ENCODE results near the gene CERS5.

Gene CERS5

DNA sequence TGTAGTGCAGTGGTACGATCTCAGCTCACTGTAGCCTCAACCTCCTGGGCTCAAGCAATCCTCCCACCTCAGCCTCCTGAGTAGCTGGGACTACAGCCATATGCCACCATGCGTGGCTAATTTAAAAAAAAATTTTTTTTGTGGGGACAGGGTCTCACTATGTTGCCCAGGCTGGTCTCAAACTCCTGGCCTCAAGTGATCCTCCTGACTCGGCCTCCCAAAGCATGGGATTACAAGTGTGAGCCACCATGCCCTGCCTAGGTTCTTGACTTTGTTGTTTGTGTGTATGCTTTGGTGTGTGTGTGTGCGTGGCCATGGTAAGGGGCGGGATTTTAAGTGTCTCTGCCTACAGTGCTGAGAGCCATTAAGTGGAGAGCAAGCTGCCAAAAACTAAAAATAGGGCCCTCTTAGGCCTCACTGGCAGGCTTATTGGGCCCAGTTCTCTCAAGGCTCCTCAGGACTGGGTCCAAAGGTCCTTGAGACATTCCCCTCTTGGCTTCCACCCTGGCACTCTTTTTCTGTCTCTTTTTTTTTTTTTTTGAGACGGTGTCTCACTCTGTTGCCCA lies 50.0 kb downstream of the CERS5 start:
- no peak overlapping the region for H3K27ac ChIP-seq
- H3K4me3 ChIP-seq: no peak overlapping the region
- H3K9ac ChIP-seq (ENCODE audit: insufficient read length): no peak overlapping the region
- no peaks in the 10 kb centered on the region for H3K9me3 ChIP-seq (ENCODE audit: low read depth, low read length)
- DNase-seq (ENCODE audit: low read depth, low spot score): no peak
- TF ChIP-seq FOXP2 (optimal IDR thresholded peaks at IDR 0.05; ENCODE audit: control extremely low read depth, extremely low read length, insufficient read depth) (no peak), EZH2 (IDR thresholded peaks at IDR 0.05) (no peak), POLR2AphosphoS5 (IDR thresholded peaks at IDR 0.05; ENCODE audit: borderline replicate concordance, low read depth, low read length) (no peak)
- no peaks in the 10 kb centered on the region; the same call in 1 of the 2 replicates for H3K36me3 ChIP-seq (ENCODE audit: insufficient read depth, low read length)

GRCh38 chr12:50112456-50113218 lies 54.5 kb downstream of the CERS5 start:
- no peaks in the 10 kb centered on the region for H3K36me3 ChIP-seq (ENCODE audit: insufficient read depth, low read length)
- DNase-seq (ENCODE audit: low read depth, low spot score): no peak
- H3K9me3 ChIP-seq (ENCODE audit: low read depth, low read length): no peaks in the 10 kb centered on the region
- TF ChIP-seq EZH2 (IDR thresholded peaks at IDR 0.05) (no peak), FOXP2 (optimal IDR thresholded peaks at IDR 0.05; ENCODE audit: control extremely low read depth, extremely low read length, insufficient read depth) (no peak), POLR2AphosphoS5 (IDR thresholded peaks at IDR 0.05; ENCODE audit: borderline replicate concordance, low read depth, low read length) (no peak)
- peak overlapping the region; percentile 88 for H3K9ac ChIP-seq (ENCODE audit: insufficient read length)
- peak overlapping the region; percentile 67 for H3K27ac ChIP-seq
- H3K4me3 ChIP-seq: peak overlapping the region; percentile 100

- peak within 1 kb of the TSS; percentile 88 for H3K9ac ChIP-seq (ENCODE audit: insufficient read length)
- TF ChIP-seq EZH2 (IDR thresholded peaks at IDR 0.05): no peak
- TF ChIP-seq FOXP2 (optimal IDR thresholded peaks at IDR 0.05; ENCODE audit: control extremely low read depth, extremely low read length, insufficient read depth): peak; percentile 37
- peak; percentile 85 for TF ChIP-seq POLR2AphosphoS5 (IDR thresholded peaks at IDR 0.05; ENCODE audit: borderline replicate concordance, low read depth, low read length)
- no peaks in the 10 kb centered on the region for H3K36me3 ChIP-seq (ENCODE audit: insufficient read depth, low read length)
- H3K27ac ChIP-seq: peak within 1 kb of the TSS; percentile 85
- H3K4me3 ChIP-seq: peak within 1 kb of the TSS; percentile 100
- no peaks in the 10 kb centered on the region for H3K9me3 ChIP-seq (ENCODE audit: low read depth, low read length)
- peak; percentile 95 for DNase-seq (ENCODE audit: low read depth, low spot score)
These were observed 55.3 kb downstream of the CERS5 start, which contains the start of gene COX14 for GRCh38 chr12:50111693-50112455. TSS of gene COX14 (plus strand) at chr12:50112236. CDS start at chr12:50120044, 7,808 bp downstream.

DNA sequence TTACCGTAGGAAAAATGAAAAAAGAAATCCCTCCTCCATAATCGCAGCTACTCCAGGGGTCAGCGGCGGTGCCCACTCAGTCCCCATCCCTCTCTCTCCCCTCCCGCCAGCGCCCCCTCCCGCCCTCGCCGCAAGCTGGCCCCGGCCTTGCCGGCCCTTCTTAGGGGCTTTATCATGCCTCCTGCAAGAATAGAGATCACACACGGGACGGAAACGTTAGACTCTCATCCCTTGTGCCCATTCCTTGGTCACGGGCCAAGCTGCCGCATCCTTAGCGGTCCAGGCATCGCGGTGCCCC lies 55.8 kb downstream of the CERS5 start:
- TF ChIP-seq EZH2 (IDR thresholded peaks at IDR 0.05): no peak
- TF ChIP-seq FOXP2 (optimal IDR thresholded peaks at IDR 0.05; ENCODE audit: control extremely low read depth, extremely low read length, insufficient read depth): no peak
- TF ChIP-seq POLR2AphosphoS5 (IDR thresholded peaks at IDR 0.05; ENCODE audit: borderline replicate concordance, low read depth, low read length): no peak
- Histone ChIP-seq H3K9ac (ENCODE audit: insufficient read length) (no peak overlapping the region), H3K9me3 (ENCODE audit: low read depth, low read length) (no peaks in the 10 kb centered on the region), H3K27ac (peak overlapping the region; percentile 85), H3K4me3 (peak overlapping the region; percentile 60), H3K36me3 (ENCODE audit: insufficient read depth, low read length) (no peaks in the 10 kb centered on the region)
- no peak for DNase-seq (ENCODE audit: low read depth, low spot score)

- H3K27ac ChIP-seq: peak overlapping the region; percentile 85
- no peaks in the 10 kb centered on the region for H3K9me3 ChIP-seq (ENCODE audit: low read depth, low read length)
- H3K9ac ChIP-seq (ENCODE audit: insufficient read length): no peak overlapping the region
- DNase-seq (ENCODE audit: low read depth, low spot score): no peak
- H3K4me3 ChIP-seq: peak overlapping the region; percentile 60
- no peaks in the 10 kb centered on the region for H3K36me3 ChIP-seq (ENCODE audit: insufficient read depth, low read length)
- TF ChIP-seq FOXP2 (optimal IDR thresholded peaks at IDR 0.05; ENCODE audit: control extremely low read depth, extremely low read length, insufficient read depth) (no peak), POLR2AphosphoS5 (IDR thresholded peaks at IDR 0.05; ENCODE audit: borderline replicate concordance, low read depth, low read length) (no peak), EZH2 (IDR thresholded peaks at IDR 0.05) (no peak)
These were observed 56.3 kb downstream of the CERS5 start for GRCh38 chr12:50110762-50111351.

- Histone ChIP-seq H3K9ac (ENCODE audit: insufficient read length) (peak overlapping the region; percentile 13), H3K9me3 (ENCODE audit: low read depth, low read length) (no peaks in the 10 kb centered on the region), H3K36me3 (ENCODE audit: insufficient read depth, low read length) (no peaks in the 10 kb centered on the region), H3K27ac (peak overlapping the region; percentile 85), H3K4me3 (peak overlapping the region; percentile 60)
- TF ChIP-seq FOXP2 (optimal IDR thresholded peaks at IDR 0.05; ENCODE audit: control extremely low read depth, extremely low read length, insufficient read depth) (no peak), POLR2AphosphoS5 (IDR thresholded peaks at IDR 0.05; ENCODE audit: borderline replicate concordance, low read depth, low read length) (no peak; the same call in 1 of the 2 replicates), EZH2 (IDR thresholded peaks at IDR 0.05) (no peak)
- no peak for DNase-seq (ENCODE audit: low read depth, low spot score)
These were observed 56.9 kb downstream of the CERS5 start for GRCh38 chr12:50110127-50110761.

DNA sequence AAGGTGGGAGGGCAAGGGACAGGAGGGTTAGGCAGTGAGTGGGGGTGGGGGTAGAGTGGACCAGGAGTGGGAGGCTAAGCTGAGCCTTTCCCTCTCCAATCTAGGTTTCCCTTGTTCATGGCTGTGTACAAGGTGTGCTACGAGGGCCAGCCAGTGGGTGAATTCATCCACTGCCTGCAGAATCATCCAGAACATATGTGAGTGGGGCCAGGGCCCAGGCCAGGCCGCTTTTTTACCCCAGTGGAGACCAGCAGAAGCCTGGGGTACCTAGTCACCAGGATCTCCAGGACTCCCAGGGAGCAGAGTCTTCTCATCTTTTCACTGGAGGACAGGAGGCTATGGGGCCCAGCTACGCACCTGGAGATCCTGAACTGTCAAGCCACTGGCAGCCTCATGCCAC lies 57.9 kb downstream of the CERS5 start:
- Histone ChIP-seq H3K9ac (ENCODE audit: insufficient read length) (no peak overlapping the region), H3K27ac (0 out of 2 replicates have a peak overlapping the region, but pooled peaks have one; percentile 85), H3K4me3 (no peak overlapping the region), H3K9me3 (ENCODE audit: low read depth, low read length) (no peaks in the 10 kb centered on the region), H3K36me3 (ENCODE audit: insufficient read depth, low read length) (no peaks in the 10 kb centered on the region)
- TF ChIP-seq POLR2AphosphoS5 (IDR thresholded peaks at IDR 0.05; ENCODE audit: borderline replicate concordance, low read depth, low read length) (no peak), EZH2 (IDR thresholded peaks at IDR 0.05) (no peak)
- no peak for DNase-seq (ENCODE audit: low read depth, low spot score)

Data from SK-N-MC (cell line).